ENCODE results near the gene AADACL4.
"Not testable (repeated sequence)": the region's sequence is repeated elsewhere in the genome, so short reads cannot be mapped to it uniquely, and the experiment has no call there.

Gene AADACL4

DNA sequence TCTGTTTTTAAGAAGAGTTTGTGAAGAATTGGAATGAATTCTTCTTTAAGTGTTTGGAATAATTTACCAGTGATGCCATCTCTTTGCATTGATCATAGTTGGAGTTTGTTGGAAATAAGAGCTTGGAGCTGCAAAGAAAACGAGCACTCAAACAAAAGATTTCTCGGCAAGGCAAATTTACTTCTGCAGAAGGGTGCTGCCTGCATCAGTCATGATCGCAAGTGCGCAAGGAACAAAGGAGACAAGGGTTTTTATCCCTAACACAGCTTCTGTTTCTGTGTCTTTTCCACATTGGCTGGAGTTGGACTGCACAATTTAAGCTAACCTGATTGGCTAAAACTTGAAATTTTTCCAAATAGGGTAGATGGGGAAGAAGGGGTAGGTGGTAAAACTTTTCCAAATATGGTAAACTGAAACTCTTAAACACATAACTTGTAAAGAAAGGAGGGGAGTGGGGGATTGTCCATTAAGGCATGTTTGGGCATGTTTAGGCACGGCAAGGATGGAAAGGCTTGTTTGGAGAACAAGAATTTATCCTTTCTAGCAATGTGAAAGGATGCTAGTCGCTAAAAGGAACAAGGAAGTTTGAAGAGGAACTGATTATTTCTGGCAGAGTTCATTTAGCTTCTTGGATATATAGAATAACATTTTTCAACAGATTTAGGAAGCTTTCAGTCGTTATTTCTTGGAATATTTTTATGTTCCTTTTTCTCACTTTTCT, 3.5 kb upstream of the AADACL4 start:
- no peak for DNase-seq (ENCODE audit: low read depth in 1 of 2, low spot score in 1 of 2)
- in situ Hi-C loops (cut with HindIII; ENCODE audit: low pct_unique_long_range_greater_than_20kb, low sequenced_read_pairs) = no loop called here
- no peak for TF ChIP-seq JUND (IDR thresholded peaks at IDR 0.05; ENCODE audit: low read depth)

DNA sequence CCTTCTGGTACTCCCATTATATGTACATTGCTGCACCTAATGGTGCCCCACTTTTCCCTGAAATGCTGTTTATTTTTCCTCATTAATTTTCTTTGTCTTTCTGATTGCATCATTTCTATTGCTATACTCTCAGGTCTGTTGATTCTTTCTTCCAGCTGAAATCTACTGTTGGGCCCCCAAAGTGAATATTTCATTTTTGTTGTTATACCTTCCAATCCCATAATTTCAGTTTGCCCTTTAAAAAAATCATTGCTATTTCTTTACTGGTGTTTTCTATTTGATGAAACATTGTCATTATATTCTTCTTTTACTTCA, 3.0 kb upstream of the AADACL4 start:
- DNase-seq (ENCODE audit: low read depth in 1 of 2, low spot score in 1 of 2) = no peak
- TF ChIP-seq JUND (IDR thresholded peaks at IDR 0.05; ENCODE audit: low read depth) = no peak
- in situ Hi-C loops (cut with HindIII; ENCODE audit: low pct_unique_long_range_greater_than_20kb, low sequenced_read_pairs) = no loop called here

DNA sequence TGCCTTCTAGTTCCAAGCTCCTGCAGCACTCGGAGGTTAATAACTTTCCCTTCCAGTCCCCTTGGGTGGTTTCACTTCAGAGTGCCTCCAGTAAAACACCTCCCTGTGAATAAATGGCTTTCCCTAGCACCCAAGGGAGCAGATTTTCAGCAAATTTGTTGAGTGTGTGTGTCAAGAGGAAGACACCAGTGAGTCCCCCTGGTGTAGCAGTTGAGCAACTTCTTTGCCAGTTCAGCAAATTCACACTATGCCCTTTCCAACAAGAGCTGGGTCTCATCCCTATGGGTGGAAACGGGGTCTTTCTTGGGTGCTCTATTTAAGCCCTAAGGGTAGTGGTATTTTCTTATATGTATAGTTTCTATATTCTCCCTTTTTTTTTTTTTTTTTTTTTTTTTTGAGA, 806 bp upstream of the AADACL4 start:
- no peak for TF ChIP-seq JUND (IDR thresholded peaks at IDR 0.05; ENCODE audit: low read depth)
- DNase-seq (ENCODE audit: low read depth in 1 of 2, low spot score in 1 of 2) = no peak
- in situ Hi-C loops (cut with HindIII; ENCODE audit: low pct_unique_long_range_greater_than_20kb, low sequenced_read_pairs) = no loop called here

DNA sequence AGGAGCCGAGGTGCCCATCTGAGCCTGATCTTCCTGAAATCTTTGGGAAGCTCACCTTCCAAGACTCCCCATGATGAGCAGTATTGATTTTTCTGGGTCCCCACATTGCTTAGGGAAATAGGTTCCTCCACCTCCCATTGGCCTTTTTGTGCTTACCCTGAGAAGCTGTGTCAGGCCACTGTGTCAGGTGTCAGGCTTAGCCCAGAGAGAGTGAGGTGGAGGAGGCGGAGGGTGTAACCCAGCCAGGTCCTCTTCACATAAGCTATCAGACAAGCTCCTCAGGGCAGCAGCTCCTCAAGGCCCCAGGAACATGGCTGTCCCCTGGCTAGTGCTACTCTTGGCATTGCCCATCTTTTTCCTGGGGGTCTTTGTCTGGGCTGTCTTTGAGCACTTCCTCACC, 352 bp downstream of the AADACL4 start:
- in situ Hi-C loops (cut with HindIII; ENCODE audit: low pct_unique_long_range_greater_than_20kb, low sequenced_read_pairs) = no loop called here
- no peak for TF ChIP-seq JUND (IDR thresholded peaks at IDR 0.05; ENCODE audit: low read depth)
- DNase-seq (ENCODE audit: low read depth in 1 of 2, low spot score in 1 of 2) = no peak

DNA sequence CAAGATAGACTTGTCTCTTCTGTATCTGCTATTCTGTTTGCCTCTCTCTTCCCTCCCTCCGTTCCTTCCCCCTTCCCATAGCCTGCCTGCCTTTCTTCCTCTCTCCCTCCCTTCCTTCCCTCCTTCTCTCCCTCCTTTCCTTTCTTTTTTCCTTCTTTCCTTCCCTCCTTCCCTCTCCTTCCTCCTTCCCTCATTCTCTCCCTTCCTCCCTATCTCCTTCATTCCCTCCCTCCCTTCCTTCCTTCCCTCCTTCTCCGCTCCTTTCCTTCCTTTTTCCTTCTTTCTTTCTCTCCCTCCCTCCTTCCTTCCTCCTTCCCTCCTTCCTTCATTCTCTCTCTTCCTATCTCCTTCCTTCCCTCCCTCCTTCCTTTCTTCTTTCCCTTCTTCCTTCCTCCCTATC, 944 bp downstream of the AADACL4 start:
- DNase-seq (ENCODE audit: low read depth in 1 of 2, low spot score in 1 of 2) = no peak
- in situ Hi-C loops (cut with HindIII; ENCODE audit: low pct_unique_long_range_greater_than_20kb, low sequenced_read_pairs) = no loop called here
- no peak for TF ChIP-seq JUND (IDR thresholded peaks at IDR 0.05; ENCODE audit: low read depth)

DNA sequence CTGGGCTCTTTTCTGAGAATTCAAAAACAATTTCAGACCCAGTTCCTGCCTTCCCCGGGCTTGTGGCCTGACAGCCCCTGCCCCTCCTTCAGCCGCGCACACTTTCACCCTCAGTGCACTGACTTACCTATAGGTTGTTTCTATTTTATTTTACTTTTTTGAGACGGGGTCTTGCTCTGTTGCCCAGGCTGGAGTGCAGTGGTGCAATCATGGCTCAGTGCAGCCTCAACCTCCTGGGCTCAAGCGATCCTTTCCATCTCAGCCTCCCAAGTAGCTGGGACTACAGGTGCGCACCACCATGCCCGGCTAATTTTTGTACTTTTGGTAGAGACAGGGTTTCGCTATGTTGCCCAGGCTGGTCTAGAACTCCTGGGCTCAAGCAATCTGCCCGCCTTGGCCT, 1.5 kb downstream of the AADACL4 start:
- in situ Hi-C loops (cut with HindIII; ENCODE audit: low pct_unique_long_range_greater_than_20kb, low sequenced_read_pairs); DNase-seq (ENCODE audit: low read depth in 1 of 2, low spot score in 1 of 2): not testable (repeated sequence)

DNA sequence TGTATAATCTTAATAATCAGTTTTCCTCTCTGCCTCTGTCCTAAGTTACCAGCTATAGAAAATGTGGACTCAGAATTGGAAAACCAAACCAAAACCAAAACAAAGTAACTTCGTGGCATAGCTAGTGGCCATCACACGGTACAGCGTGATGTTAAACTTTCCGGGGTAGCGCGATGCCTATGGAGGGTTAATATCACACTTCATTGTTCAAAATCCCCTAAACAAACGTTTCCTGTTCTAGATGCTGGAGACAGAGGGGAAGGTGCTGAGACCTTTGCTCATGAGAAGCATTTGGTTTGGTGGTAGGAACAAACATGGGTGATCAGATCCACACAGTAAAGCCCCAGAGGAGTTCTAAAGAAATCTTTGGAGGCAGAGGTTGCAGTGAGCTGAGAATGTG, 4.9 kb downstream of the AADACL4 start:
- TF ChIP-seq JUND (IDR thresholded peaks at IDR 0.05; ENCODE audit: low read depth) = no peak
- in situ Hi-C loops (cut with HindIII; ENCODE audit: low pct_unique_long_range_greater_than_20kb, low sequenced_read_pairs) = no loop called here

DNA sequence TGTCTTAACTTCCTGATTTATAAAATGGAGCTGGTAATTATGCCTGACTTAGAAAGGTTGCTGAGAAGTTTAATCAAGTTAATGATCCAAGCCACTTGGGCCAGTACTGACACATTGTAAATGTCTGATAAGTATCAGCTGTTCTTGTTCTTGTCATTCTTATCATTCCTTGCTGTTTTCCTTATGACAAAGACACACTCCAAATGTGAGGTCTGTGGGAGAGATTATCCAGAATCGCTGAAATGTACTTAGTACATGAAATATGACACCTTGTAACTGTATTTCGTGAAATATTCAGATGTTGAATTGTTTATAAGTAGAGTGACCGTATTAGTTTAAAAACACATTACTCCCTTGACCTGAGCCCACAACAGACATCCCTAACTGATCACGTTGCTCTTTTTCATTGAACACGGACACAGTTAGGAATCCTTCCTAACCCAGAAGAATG, 6.1 kb downstream of the AADACL4 start:
- no peak for TF ChIP-seq JUND (IDR thresholded peaks at IDR 0.05; ENCODE audit: low read depth)
- in situ Hi-C loops (cut with HindIII; ENCODE audit: low pct_unique_long_range_greater_than_20kb, low sequenced_read_pairs) = no loop called here
- DNase-seq (ENCODE audit: low read depth in 1 of 2, low spot score in 1 of 2) = no peak

More for the DNA sequence above, 4.9 kb downstream of the AADACL4 start:
- no peak for DNase-seq (ENCODE audit: low read depth in 1 of 2, low spot score in 1 of 2)

DNA sequence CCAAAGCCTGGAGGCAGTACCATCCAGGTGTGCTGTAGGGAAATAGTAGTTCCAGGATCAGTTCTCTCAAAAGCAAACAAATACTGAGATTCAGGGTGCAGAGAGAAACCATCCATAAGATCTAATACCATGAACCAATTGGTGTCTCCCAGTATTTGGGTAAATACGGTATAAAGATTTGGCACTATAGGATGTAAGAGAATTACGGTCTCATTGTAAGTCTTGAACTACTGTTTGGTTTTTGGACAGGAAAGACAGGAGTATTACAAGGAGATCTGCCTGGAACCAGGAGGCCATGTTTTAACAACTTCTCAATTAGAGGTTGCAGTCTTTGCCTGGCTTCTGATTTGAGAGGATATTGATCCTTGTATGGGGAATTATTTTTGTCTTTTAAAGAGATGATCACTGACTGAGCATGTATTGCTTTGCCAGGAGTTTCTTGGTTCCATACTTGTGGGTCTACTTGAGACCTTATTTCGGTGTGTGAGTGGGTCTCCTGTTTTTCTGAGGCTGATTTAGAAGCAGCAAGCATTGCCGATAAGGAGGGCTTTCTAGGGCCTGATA, 10.2 kb downstream of the AADACL4 start:
- peak; percentile 9 to 59 for DNase-seq (ENCODE audit: low read depth in 1 of 2, low spot score in 1 of 2)
- in situ Hi-C loops (cut with HindIII; ENCODE audit: low pct_unique_long_range_greater_than_20kb, low sequenced_read_pairs) = no loop called here
- TF ChIP-seq JUND (IDR thresholded peaks at IDR 0.05; ENCODE audit: low read depth) = no peak

DNA sequence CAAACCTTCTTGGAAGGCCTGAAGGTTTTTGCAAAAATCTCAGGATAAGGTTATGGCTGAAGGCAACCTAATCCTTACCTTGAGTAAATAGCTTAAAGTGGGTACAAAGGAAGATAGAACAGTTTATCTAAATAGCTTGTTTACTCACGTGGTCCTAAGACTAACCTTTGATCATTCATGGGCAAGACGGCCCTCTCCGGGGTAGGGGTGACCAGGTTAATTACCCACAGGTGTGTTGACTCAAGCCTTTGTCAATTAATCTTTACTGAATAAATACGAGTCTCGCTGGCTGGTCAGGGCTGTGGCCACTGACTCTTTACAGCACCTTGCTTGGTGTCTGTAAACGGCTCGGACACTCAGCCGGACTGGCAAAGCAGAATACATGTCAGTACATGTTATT, 10.8 kb downstream of the AADACL4 start:
- in situ Hi-C loops (cut with HindIII; ENCODE audit: low pct_unique_long_range_greater_than_20kb, low sequenced_read_pairs) = no loop called here
- DNase-seq (ENCODE audit: low read depth in 1 of 2, low spot score in 1 of 2) = peak in 1 of 2 experiments; percentile 9
- TF ChIP-seq JUND (IDR thresholded peaks at IDR 0.05; ENCODE audit: low read depth) = no peak

DNA sequence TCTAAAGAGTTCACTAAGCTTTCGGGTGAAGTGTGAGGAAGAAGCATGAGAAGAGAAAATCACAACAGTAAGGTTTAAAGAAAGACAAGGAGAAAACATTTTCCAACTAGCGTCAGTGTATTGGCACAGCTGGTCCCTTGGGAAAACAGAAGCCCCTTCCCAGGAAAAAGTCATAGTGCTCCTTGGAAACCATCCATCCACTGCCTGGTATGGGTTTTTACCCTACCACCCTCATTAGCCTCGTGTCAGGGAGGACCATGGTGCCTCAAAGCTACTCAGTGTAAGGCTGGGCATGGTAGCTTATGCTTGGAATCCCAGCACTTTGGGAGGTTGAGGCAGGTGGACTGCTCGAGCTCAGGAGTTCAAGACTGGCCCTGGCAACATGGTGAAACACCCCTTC, 12.7 kb downstream of the AADACL4 start:
- TF ChIP-seq JUND (IDR thresholded peaks at IDR 0.05; ENCODE audit: low read depth) = no peak
- DNase-seq (ENCODE audit: low read depth in 1 of 2, low spot score in 1 of 2) = no peak
- in situ Hi-C loops (cut with HindIII; ENCODE audit: low pct_unique_long_range_greater_than_20kb, low sequenced_read_pairs) = no loop called here

DNA sequence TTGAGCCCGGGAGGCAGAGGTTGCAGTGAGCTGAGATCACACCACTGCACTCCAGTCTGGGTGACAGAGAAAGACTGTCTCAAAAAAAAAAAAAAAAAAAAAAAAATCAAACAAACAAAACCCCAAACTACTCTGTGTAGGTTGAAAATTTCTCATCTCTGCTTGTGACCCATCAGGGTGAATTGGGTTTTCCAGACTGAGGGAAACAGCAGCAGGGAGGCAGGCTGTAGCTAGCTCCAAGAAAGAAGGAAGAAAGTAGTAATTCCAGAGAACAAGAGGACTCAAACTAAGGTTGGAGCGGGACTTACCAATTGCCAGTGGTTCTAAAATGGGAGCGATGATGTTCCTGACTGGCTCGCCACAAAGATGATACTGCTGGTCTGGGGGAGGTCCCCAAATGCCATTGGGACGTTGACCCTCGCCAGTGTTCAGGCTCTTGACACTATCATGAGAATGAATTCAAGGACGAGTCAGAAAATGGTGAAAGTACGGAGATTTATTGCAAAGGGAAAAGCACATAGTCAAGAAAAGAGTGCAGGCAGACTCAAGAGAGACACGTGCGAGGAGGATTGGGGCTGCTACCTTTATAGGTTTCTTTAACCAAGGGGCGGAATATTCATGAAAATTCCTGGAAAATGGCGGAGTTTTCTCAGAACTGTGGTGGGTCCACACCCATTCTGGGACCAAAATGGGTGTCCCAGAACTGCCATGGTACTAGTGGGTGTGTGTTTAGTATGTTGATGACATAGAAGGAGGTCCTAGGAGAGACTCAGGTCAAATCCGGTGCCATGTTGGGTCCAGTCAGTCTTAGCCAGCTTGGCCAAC, 13.4 kb downstream of the AADACL4 start:
- no peak for DNase-seq (ENCODE audit: low read depth in 1 of 2, low spot score in 1 of 2)
- in situ Hi-C loops (cut with HindIII; ENCODE audit: low pct_unique_long_range_greater_than_20kb, low sequenced_read_pairs) = no loop called here
- TF ChIP-seq JUND (IDR thresholded peaks at IDR 0.05; ENCODE audit: low read depth) = no peak

DNA sequence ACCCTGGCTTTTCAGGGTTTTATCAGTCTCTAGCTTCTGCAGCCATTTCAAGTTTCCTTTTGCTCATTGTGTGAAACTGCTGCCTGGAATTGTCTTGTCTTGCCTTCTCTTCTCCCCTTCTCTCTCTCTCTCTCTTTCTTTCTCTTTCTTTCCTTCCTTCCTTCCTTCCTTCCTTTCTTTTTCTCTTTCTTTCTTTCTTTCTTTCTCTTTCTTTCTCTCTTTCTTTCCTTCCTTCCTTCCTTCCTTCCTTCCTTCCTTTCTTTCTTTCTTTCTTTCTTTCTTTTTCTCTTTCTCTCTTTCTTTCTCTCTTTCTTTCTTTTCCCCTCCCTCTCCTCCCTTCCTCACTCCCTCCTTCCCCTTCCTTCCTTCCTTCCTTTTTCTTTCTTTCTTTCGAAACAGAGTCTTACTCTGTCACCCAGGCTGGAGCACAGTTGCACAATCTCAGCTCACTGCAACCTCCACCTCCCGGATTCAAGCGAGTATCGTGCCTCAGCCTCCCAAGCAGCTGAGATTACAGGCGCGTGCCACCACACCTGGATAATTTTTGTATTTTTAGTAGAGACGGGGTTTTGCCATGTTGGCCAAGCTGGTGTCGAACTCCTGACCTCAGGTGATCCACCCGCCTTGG, 14.1 kb downstream of the AADACL4 start:
- DNase-seq (ENCODE audit: low read depth in 1 of 2, low spot score in 1 of 2); in situ Hi-C loops (cut with HindIII; ENCODE audit: low pct_unique_long_range_greater_than_20kb, low sequenced_read_pairs): not testable (repeated sequence)
